CD4-positive, CD25-positive, alpha-beta regulatory T cell (primary cell): ENCODE measurements around the gene FHIT. TPM values are rescaled to one million over a fixed set of nuclear protein-coding genes. Genes with fewer than 3 reads are reported as not detected.

ENCODE experiments used
- ATAC-seq, 2 donors: fragments of 150-1000 bp; cut with Tn5 transposase; one replicate each; pipeline ENCODE4 v1.10.0; 2021; ENCODE audit warnings: low read depth in 2 of 2, moderate number of reproducible peaks in 2 of 2, moderate library complexity in 1 of 2
- DNase-seq, 3 donors: peaks; one replicate each; pipeline versions ENCODE4 v3.0.0 to v3.0.0-alpha.2; 2012 to 2022; ENCODE audit warnings: mixed read lengths in 1 of 3
- H3K27ac ChIP-seq: one replicate; pipeline ENCODE4 v1.7.0; 2013; ENCODE audit warnings: mild to moderate bottlenecking, low read length; ENCODE audit not compliant: insufficient read depth, poor library complexity, severe bottlenecking
- H3K27me3 ChIP-seq: one replicate; pipeline ENCODE4 v1.7.0; 2013; ENCODE audit warnings: low read length; ENCODE audit not compliant: control insufficient read depth, insufficient read depth
- H3K36me3 ChIP-seq: one replicate; pipeline ENCODE4 v1.7.0; 2013; ENCODE audit warnings: mild to moderate bottlenecking, low read length, moderate library complexity; ENCODE audit not compliant: control insufficient read depth, insufficient read depth
- H3K4me1 ChIP-seq: 2 replicates; pipeline ENCODE4 v1.7.0; 2013; ENCODE audit warnings: mild to moderate bottlenecking, low read length; ENCODE audit not compliant: insufficient read depth, control insufficient read depth, poor library complexity, severe bottlenecking
- H3K4me3 ChIP-seq: one replicate; pipeline ENCODE4 v1.7.0; 2013; ENCODE audit warnings: low read depth, mild to moderate bottlenecking, low read length, moderate library complexity
- H3K9me3 ChIP-seq, 2 experiments: 1 replicate in 1 of 2; 2 replicates in 1 of 2; pipeline ENCODE4 v1.7.0; 2013; ENCODE audit warnings: low read length in 2 of 2, mild to moderate bottlenecking in 1 of 2, moderate library complexity in 1 of 2; ENCODE audit not compliant: control insufficient read depth in 2 of 2
- H3K27ac Mint-ChIP-seq, 3 donors: one replicate each; pipeline ENCODE4 v1.8.0; 2020 to 2022; ENCODE audit warnings: mild to moderate bottlenecking in 3 of 3, mixed read lengths in 3 of 3, moderate library complexity in 2 of 3
- H3K27me3 Mint-ChIP-seq: one replicate; pipeline ENCODE4 v1.8.0; 2022; ENCODE audit warnings: mild to moderate bottlenecking, mixed read lengths
- H3K36me3 Mint-ChIP-seq: one replicate; pipeline ENCODE4 v1.8.0; 2020; ENCODE audit warnings: mixed read lengths
- H3K4me1 Mint-ChIP-seq, 4 donors: one replicate each; pipeline ENCODE4 v1.8.0; 2020 to 2022; ENCODE audit warnings: mixed read lengths in 4 of 4, mild to moderate bottlenecking in 1 of 4
- H3K4me3 Mint-ChIP-seq, 4 donors: one replicate each; pipeline ENCODE4 v1.8.0; 2020 to 2022; ENCODE audit warnings: mild to moderate bottlenecking in 4 of 4, mixed read lengths in 4 of 4, moderate library complexity in 3 of 4
- H3K9me3 Mint-ChIP-seq, 7 donors: one replicate each; pipeline ENCODE4 v1.8.0; 2020 to 2022; ENCODE audit warnings: mixed read lengths in 7 of 7, mild to moderate bottlenecking in 3 of 7, moderate library complexity in 2 of 7
- polyA plus RNA-seq, 4 donors: library from polyadenylated mRNA; unstranded; fragments of 300-500 nt; fragmentation: Illumina TruSeq; gene quantifications; one replicate each; pipeline ENCODE4 v1.2.3, GENCODE V29; 2021
- total RNA-seq: library from RNA; stranded (reverse); gene quantifications from one replicate; pipeline ENCODE4 v1.2.3, GENCODE V29; 2022

Gene FHIT
- total and polyA plus RNA-seq, 5 donors from 2014 or later = 7.8 to 120 (median 14.4) TPM

DNA sequence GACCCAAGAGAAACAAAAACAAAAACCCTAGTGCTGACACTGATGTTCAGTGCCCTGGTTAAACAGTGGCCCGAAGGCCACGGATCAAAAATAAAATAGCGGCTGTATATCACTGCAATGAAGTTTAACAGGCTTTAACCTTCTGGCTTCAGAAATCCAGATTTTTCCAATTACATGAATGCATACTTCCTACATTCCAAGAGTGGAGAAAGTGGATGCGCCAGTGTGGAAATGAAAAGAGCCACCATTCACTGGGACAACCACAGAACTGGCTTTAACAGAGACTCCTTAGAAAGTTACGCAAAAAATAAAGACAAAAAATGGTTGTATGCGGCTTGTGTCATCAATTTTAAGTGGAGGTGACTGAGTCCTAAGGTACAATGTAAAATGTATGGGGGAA, 522.2 kb downstream of the FHIT start:
- no peak for DNase-seq
- no peak for ATAC-seq
- Mint-ChIP-seq H3K4me3 (no peak overlapping the region), H3K27ac (no peak overlapping the region), H3K4me1 (no peaks in the 10 kb centered on the region), H3K27me3 (no peaks in the 10 kb centered on the region), H3K9me3 (peaks cover 0 to 4% (median 0%) of the 10 kb centered on the region in 7 donors), H3K36me3 (no peaks in the 10 kb centered on the region)
- no peaks in the 10 kb centered on the region for H3K27me3 ChIP-seq
- H3K9me3 ChIP-seq = no peaks in the 10 kb centered on the region
- no peaks in the 10 kb centered on the region for H3K4me1 ChIP-seq
- no peaks in the 10 kb centered on the region for H3K36me3 ChIP-seq
- no peak overlapping the region for H3K27ac ChIP-seq
- no peak overlapping the region for H3K4me3 ChIP-seq

DNA sequence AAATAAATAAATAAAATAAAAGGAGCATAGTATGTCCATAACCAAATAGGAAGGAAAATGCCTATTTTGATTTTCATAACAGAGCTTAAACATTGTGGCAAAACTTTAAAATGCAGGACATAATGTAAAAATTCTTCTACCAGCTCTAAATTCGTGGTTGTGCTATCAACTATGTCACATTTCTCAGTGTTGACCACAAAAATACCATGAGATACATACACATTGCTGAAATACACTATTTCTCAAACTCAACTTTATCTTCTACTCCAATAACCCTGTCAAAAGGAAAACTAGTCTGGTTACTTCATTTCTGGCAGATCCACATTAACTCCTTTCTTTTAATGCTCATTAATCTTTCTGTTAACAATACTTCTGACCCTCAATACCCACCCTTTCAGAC, 523.2 kb downstream of the FHIT start:
- no peak for DNase-seq
- Histone ChIP-seq H3K27me3 (no peaks in the 10 kb centered on the region), H3K27ac (no peak overlapping the region), H3K4me3 (no peak overlapping the region), H3K4me1 (no peaks in the 10 kb centered on the region), H3K36me3 (no peaks in the 10 kb centered on the region), H3K9me3 (no peaks in the 10 kb centered on the region)
- no peak overlapping the region for H3K27ac Mint-ChIP-seq
- H3K9me3 Mint-ChIP-seq = peaks cover 0 to 4% (median 0%) of the 10 kb centered on the region in 7 donors
- no peak for ATAC-seq
- H3K36me3 Mint-ChIP-seq = no peaks in the 10 kb centered on the region
- H3K4me3 Mint-ChIP-seq = no peak overlapping the region
- H3K27me3 Mint-ChIP-seq = no peaks in the 10 kb centered on the region
- no peaks in the 10 kb centered on the region for H3K4me1 Mint-ChIP-seq

DNA sequence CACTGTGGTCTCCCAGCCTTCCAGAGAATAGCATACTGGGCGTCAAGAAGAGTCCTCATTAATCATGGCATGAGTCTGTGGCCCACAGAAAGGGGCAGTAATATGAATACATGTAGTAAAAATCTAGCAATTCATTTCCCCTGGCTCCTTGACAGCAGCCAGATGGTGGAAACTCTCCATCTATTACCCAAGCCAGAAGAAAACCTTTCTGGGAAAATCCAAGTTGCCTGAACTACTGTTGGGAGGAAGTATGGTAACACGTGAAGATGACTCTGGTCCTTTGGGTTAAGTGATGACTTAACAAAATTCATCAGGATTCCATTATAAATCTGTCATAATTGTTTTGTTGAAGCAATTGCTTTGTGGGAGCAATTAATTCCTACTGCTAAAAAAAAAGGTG, 530.5 kb downstream of the FHIT start:
- Histone ChIP-seq H3K4me3 (no peak overlapping the region), H3K27ac (no peak overlapping the region), H3K4me1 (no peaks in the 10 kb centered on the region), H3K27me3 (no peaks in the 10 kb centered on the region), H3K9me3 (no peaks in the 10 kb centered on the region), H3K36me3 (no peaks in the 10 kb centered on the region)
- Mint-ChIP-seq H3K27me3 (no peaks in the 10 kb centered on the region), H3K9me3 (peaks cover 0 to 4% (median 0%) of the 10 kb centered on the region in 7 donors), H3K36me3 (no peaks in the 10 kb centered on the region), H3K27ac (no peak overlapping the region), H3K4me1 (no peaks in the 10 kb centered on the region), H3K4me3 (no peak overlapping the region)
- DNase-seq (no peak), ATAC-seq (no peak)

DNA sequence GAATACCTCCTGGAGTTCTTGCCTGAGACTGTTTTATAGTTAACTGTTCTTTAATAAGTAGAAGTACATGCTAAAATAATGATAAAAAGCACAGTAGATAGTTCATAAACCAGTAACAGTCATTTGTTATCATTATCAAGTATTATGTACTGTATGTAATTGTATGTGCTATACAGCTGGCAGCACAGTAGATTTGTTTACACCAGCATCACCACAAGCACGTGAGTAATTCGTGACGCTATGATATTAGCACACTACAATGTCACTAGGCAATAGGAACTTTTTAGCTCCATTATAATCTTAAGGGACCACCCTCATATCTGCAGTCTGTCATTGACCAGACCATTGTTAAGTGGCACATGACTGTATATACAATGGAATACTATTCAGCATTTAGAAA, 534.7 kb downstream of the FHIT start:
- Histone ChIP-seq H3K27me3 (no peaks in the 10 kb centered on the region), H3K36me3 (no peaks in the 10 kb centered on the region), H3K4me3 (no peak overlapping the region), H3K4me1 (no peaks in the 10 kb centered on the region), H3K27ac (no peak overlapping the region), H3K9me3 (no peaks in the 10 kb centered on the region)
- ATAC-seq (no peak), DNase-seq (no peak)
- Mint-ChIP-seq H3K4me3 (no peak overlapping the region), H3K27me3 (no peaks in the 10 kb centered on the region), H3K9me3 (peaks cover 0 to 10% (median 0%) of the 10 kb centered on the region in 7 donors), H3K27ac (no peak overlapping the region), H3K4me1 (no peaks in the 10 kb centered on the region), H3K36me3 (no peaks in the 10 kb centered on the region)

DNA sequence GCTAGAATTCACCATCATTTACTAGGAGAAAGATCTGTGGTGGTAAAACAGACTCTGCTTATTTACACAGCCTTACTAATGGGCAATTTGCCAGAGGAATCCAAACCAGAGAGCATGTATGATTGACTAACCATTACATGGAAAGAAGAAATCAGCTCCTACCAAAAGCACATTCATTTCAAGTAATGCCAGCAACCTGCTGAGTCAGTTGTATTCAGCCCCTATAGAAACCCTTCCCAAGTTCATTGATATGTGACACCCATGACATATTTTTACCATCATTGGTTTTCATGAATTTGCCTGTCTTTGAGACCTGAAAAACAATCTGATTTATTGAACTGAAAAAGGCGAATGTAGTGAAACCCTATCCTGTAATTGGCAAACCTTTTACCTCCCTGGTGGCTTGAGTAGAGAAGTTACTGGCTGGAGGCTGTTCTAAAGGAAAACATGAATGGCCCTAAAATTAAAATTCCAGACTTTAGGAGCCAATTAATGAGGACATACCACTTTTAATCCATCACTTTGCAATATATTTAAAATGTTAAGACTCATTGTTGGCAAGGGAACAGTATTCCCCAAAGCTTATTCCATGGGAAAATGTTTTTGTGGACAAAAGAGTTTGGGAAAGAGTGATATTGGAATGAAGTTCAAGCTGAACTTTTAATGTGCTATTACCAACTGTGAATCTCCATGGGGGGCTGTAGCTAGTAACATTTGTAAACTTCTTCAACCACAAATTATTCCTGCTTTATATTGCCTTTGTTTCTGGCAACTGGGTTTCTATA, 542.9 kb downstream of the FHIT start:
- Histone ChIP-seq H3K27ac (no peak overlapping the region), H3K27me3 (no peaks in the 10 kb centered on the region), H3K9me3 (no peaks in the 10 kb centered on the region), H3K4me3 (no peak overlapping the region), H3K4me1 (no peaks in the 10 kb centered on the region), H3K36me3 (no peaks in the 10 kb centered on the region)
- ATAC-seq (no peak), DNase-seq (no peak)
- Mint-ChIP-seq H3K4me1 (no peaks in the 10 kb centered on the region), H3K27ac (no peak overlapping the region), H3K9me3 (peaks cover 0 to 16% (median 3%) of the 10 kb centered on the region in 7 donors), H3K36me3 (no peaks in the 10 kb centered on the region), H3K27me3 (no peaks in the 10 kb centered on the region), H3K4me3 (no peak overlapping the region)

DNA sequence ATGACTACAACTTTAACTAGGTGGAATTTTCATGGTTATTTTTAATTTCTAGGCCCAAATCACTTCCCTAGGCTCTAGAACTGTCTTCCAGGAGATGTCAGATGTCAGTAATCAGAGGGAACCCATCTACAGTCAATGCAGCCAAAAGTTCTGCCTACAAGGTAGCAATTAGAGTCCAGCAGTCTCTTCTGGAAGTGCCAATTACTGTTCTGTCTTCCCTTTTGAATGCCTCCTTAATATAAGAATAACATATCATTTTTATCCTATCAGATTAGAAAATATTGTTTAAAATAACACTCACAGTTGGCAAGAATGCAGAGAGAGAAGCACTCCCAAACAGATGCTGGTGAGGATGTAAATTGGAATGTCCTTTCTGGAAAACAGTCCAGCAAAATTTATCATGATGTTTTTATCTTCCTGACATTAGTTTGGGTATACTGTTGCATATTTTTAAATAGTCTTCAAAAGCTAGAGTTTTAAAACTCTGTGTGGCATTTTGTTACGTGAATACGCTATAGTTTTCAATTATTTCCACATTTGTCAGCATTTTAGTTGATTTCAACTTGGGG, 543.7 kb downstream of the FHIT start:
- no peak for ATAC-seq
- Mint-ChIP-seq H3K27me3 (no peaks in the 10 kb centered on the region), H3K27ac (no peak overlapping the region), H3K4me3 (no peak overlapping the region), H3K36me3 (no peaks in the 10 kb centered on the region), H3K9me3 (peaks cover 0 to 13% (median 3%) of the 10 kb centered on the region in 7 donors), H3K4me1 (no peaks in the 10 kb centered on the region)
- H3K27me3 ChIP-seq = no peaks in the 10 kb centered on the region
- DNase-seq = no peak
- no peaks in the 10 kb centered on the region for H3K4me1 ChIP-seq
- no peak overlapping the region for H3K4me3 ChIP-seq
- H3K9me3 ChIP-seq = no peaks in the 10 kb centered on the region
- H3K27ac ChIP-seq = no peak overlapping the region
- no peaks in the 10 kb centered on the region for H3K36me3 ChIP-seq

DNA sequence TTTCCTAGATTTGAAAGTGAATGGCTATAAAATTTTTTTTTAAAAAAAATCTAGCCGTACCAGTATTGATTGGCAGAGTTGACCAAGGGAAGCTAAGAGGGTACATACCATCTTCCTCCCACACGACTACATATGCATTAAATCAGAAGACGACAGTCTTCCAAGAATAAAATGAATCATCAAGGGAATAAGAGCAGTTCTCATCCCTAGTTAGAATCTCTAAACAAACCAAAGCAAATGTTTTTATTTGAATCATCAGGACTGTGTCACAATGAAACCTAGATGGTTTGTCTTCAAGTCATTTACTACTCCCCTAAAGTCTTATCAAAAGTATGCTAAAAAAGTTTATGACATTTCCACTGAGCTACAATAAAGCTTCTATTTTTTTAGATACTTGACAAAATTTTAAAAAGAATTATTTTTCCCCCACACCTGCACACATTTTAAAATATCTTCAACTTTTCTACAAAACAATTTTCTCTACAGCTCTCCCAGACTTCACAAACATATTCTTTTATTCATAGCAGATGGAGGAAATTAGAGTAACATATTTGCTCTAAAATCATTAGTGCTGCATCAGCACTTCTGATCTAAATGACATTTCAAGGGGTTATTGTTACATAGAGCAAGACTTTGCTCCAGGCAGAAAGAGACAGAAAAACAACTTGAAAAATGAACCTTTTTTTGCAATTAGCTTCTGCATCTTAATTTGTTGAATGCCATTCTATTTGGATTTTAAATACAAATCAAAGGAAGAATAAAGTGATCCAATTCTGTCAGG, 547.1 kb downstream of the FHIT start:
- Histone ChIP-seq H3K36me3 (no peaks in the 10 kb centered on the region), H3K4me3 (no peak overlapping the region), H3K27ac (no peak overlapping the region), H3K27me3 (no peaks in the 10 kb centered on the region), H3K9me3 (no peaks in the 10 kb centered on the region), H3K4me1 (no peaks in the 10 kb centered on the region)
- Mint-ChIP-seq H3K27me3 (no peaks in the 10 kb centered on the region), H3K36me3 (no peaks in the 10 kb centered on the region), H3K9me3 (peaks cover 0 to 6% (median 0%) of the 10 kb centered on the region in 7 donors), H3K27ac (no peak overlapping the region), H3K4me1 (no peaks in the 10 kb centered on the region), H3K4me3 (no peak overlapping the region)
- DNase-seq (no peak), ATAC-seq (no peak)
